B cell (primary cell): Measurements from ENCODE around the gene QKI. TPM values are rescaled to one million over a fixed set of nuclear protein-coding genes. Genes with fewer than 3 reads are reported as not detected.

Source experiments
- ATAC-seq: fragments of 200-7000 bp; cut with Tn5 transposase; one replicate; pipeline ENCODE4 v1.10.0; 2021; ENCODE audit warnings: low read depth, mild to moderate bottlenecking, moderate number of reproducible peaks, moderate library complexity
- CTCF ChIA-PET: fragments of 350-600 bp; sonication (Branson Sonifier 250); formaldehyde crosslinking; loops from one replicate; lab custom pipeline; 2021; ENCODE audit warnings: antibody characterized with exemption, inconsistent platforms; lab: Charles Lee
- POLR2A ChIA-PET: fragments of 350-600 bp; sonication (Branson Sonifier 250); formaldehyde crosslinking; loops from one replicate; lab custom pipeline; 2021; ENCODE audit warnings: antibody characterized with exemption; lab: Charles Lee
- DNase-seq: peaks from one replicate; pipeline ENCODE4 v3.0.0; 2013
- H2AFZ ChIP-seq: 2 replicates; pipeline ENCODE4 v1.6.1; 2012; ENCODE audit warnings: mild to moderate bottlenecking, low read depth, low read length; ENCODE audit not compliant: insufficient read depth, poor library complexity, severe bottlenecking
- H3K27ac ChIP-seq, 2 donors: 1 replicate in 1 of 2; 2 replicates in 1 of 2; pipeline ENCODE4 v1.5.1; 2012 to 2013; ENCODE audit warnings: low read length in 2 of 2, mild to moderate bottlenecking in 2 of 2, moderate library complexity in 1 of 2
- H3K27me3 ChIP-seq, 4 experiments: fragments of 200-600 bp in 1 of 4; sonication (generic) in 1 of 4; replicated peaks in 1 of 4; 1 replicate in 2 of 4; 2 replicates in 2 of 4; pipeline versions ENCODE4 v1.6.1 to v1.7.0; 2013 to 2016; ENCODE audit warnings: low read length in 3 of 4, mild to moderate bottlenecking in 2 of 4, mixed read lengths in 1 of 4, moderate library complexity in 1 of 4; ENCODE audit not compliant: insufficient read depth in 4 of 4, control insufficient read depth in 3 of 4; ENCODE audit errors: control extremely low read depth in 1 of 4
- H3K36me3 ChIP-seq, 2 experiments: replicated peaks in 1 of 2; 1 replicate in 1 of 2; 2 replicates in 1 of 2; pipeline versions ENCODE4 v1.6.1 to v1.7.1; 2013; ENCODE audit warnings: low read length in 1 of 2; ENCODE audit not compliant: insufficient read depth in 2 of 2, control insufficient read depth in 1 of 2; ENCODE audit errors: control extremely low read depth in 1 of 2, extremely low read depth in 1 of 2
- H3K4me1 ChIP-seq, 2 donors: fragments of 200-600 bp in 1 of 2; sonication (generic) in 1 of 2; 1 replicate in 1 of 2; 2 replicates in 1 of 2; pipeline versions ENCODE4 v1.5.1 to v1.6.1; 2013 to 2017; ENCODE audit warnings: low read length in 2 of 2; ENCODE audit not compliant: control insufficient read depth in 2 of 2, insufficient read depth in 2 of 2
- H3K4me2 ChIP-seq: replicated peaks from 2 replicates; pipeline ENCODE3; 2012; ENCODE audit warnings: mild to moderate bottlenecking, low read depth, low read length; ENCODE audit not compliant: poor library complexity, severe bottlenecking
- H3K4me3 ChIP-seq, 5 experiments: fragments of 200-600 bp in 1 of 5; sonication (generic) in 1 of 5; 1 replicate in 3 of 5; 2 replicates in 2 of 5; pipeline versions ENCODE4 v1.5.1 to v1.7.0; 2011 to 2016; ENCODE audit warnings: low read length in 4 of 5, mild to moderate bottlenecking in 4 of 5, low read depth in 2 of 5, control low read depth in 1 of 5, moderate library complexity in 1 of 5; ENCODE audit not compliant: insufficient read depth in 1 of 5; ENCODE audit errors: control extremely low read depth in 1 of 5, extremely low read depth in 1 of 5
- H3K79me2 ChIP-seq: fragments of 200-600 bp; sonication (generic); one replicate; pipeline ENCODE4 v1.6.0; 2016; ENCODE audit warnings: low read length; ENCODE audit not compliant: control insufficient read depth, insufficient read depth
- H3K9ac ChIP-seq: fragments of 200-600 bp; sonication (generic); 2 replicates; pipeline ENCODE4 v1.6.1; 2017; ENCODE audit warnings: mild to moderate bottlenecking, low read length, moderate library complexity
- H3K9me3 ChIP-seq, 3 donors: one replicate each; pipeline versions ENCODE4 v1.6.1 to v1.7.1; 2013; ENCODE audit warnings: low read length in 2 of 3; ENCODE audit not compliant: control insufficient read depth in 2 of 3, insufficient read depth in 1 of 3; ENCODE audit errors: control extremely low read depth in 1 of 3
- H4K20me1 ChIP-seq: 2 replicates; pipeline ENCODE4 v1.6.0; 2012; ENCODE audit warnings: mild to moderate bottlenecking, low read length; ENCODE audit not compliant: insufficient read depth, control insufficient read depth, poor library complexity, severe bottlenecking
- H3K27ac Mint-ChIP-seq: one replicate; pipeline ENCODE4 v1.8.0; 2021; ENCODE audit warnings: mixed read lengths
- H3K27me3 Mint-ChIP-seq: one replicate; pipeline ENCODE4 v1.8.0; 2021; ENCODE audit warnings: mixed read lengths
- H3K4me1 Mint-ChIP-seq: one replicate; pipeline ENCODE4 v1.8.0; 2021; ENCODE audit warnings: mixed read lengths
- H3K4me3 Mint-ChIP-seq: one replicate; pipeline ENCODE4 v1.8.0; 2021; ENCODE audit warnings: mixed read lengths
- H3K9me3 Mint-ChIP-seq: one replicate; pipeline ENCODE4 v1.8.0; 2022; ENCODE audit warnings: mixed read lengths; ENCODE audit not compliant: insufficient read depth
- CTCF ChIP-seq: fragments of 200-600 bp; IDR thresholded peaks from one replicate; pipeline ENCODE4 v1.8.0; 2022; ENCODE audit warnings: antibody characterized with exemption, mild to moderate bottlenecking
- EZH2 ChIP-seq: IDR thresholded peaks from 2 replicates; pipeline ENCODE4 v1.6.1; 2012; ENCODE audit warnings: borderline replicate concordance, low read depth, mild to moderate bottlenecking, moderate library complexity, low read length; ENCODE audit not compliant: insufficient read depth, poor library complexity, severe bottlenecking
- WGBS: methylation state at CpG from one replicate; pipeline ENCODE4 v1.1.5; 2013; ENCODE audit warnings: missing lambda C conversion rate; ENCODE audit not compliant: insufficient coverage; 5-methylcytosine and 5-hydroxymethylcytosine counted together
- intact Hi-C: fragments of 100-400 bp; cut with micrococcal nuclease; formaldehyde crosslinking; loops from one replicate; pipeline ENCODE4 v1.10.0; 2022
- polyA plus RNA-seq: library from polyadenylated mRNA; depleted of rRNA; stranded (reverse); fragments of >200 nt; gene quantifications from 2 replicates; pipeline ENCODE4 v1.2.3, GENCODE V29; 2012
- total RNA-seq, 2 donors: library from RNA; stranded (reverse); fragments of 120-200 nt in 1 of 2; gene quantifications; 1 replicate in 1 of 2; 2 replicates in 1 of 2; pipeline versions ENCODE4 v1.2.3 to v1.2.4, GENCODE V29; 2013 to 2022

The QKI gene
- total and polyA plus RNA-seq, 2 donors (not counting 1 experiment from before 2014, with no cell fraction given): 38.8 to 79.5 TPM

- no peak overlapping the region for H3K4me3 Mint-ChIP-seq
- ATAC-seq (no peak), DNase-seq (no peak)
- ChIA-PET CTCF (no interaction called here), POLR2A (no interaction called here)
- no peak overlapping the region for H3K27ac Mint-ChIP-seq
- peaks cover 0 to 4% of the 10 kb centered on the region in 2 experiments for H3K36me3 ChIP-seq
- no peak overlapping the region for H3K4me3 ChIP-seq
- no peak for TF ChIP-seq EZH2
- TF ChIP-seq CTCF: no peak
- no peak overlapping the region for H2AFZ ChIP-seq
- H3K27me3 Mint-ChIP-seq: no peaks in the 10 kb centered on the region
- WGBS: 100% methylated on average over 5 of the region's 5 CpGs
- H3K79me2 ChIP-seq: peaks cover 18% of the 10 kb centered on the region
- H3K9ac ChIP-seq: no peak overlapping the region
- H4K20me1 ChIP-seq: peaks cover 9% of the 10 kb centered on the region
- no peaks in the 10 kb centered on the region for H3K9me3 Mint-ChIP-seq
- H3K27ac ChIP-seq: no peak overlapping the region
- intact Hi-C loops: no loop called here
- H3K9me3 ChIP-seq: no peaks in the 10 kb centered on the region
- H3K27me3 ChIP-seq: no peaks in the 10 kb centered on the region
- peaks cover 0 to 8% of the 10 kb centered on the region in 2 donors for H3K4me1 ChIP-seq
- peaks cover 39% of the 10 kb centered on the region for H3K4me1 Mint-ChIP-seq
- H3K4me2 ChIP-seq: no peak overlapping the region
Observed at GRCh38 chr6:163538331-163538730, 123.8 kb downstream of the QKI start.

GRCh38 chr6:163539101-163539762 is 124.7 kb downstream of the QKI start:
- ChIA-PET CTCF (no interaction called here), POLR2A (no interaction called here)
- Histone ChIP-seq H3K36me3 (peaks cover 0 to 4% of the 10 kb centered on the region in 2 experiments), H4K20me1 (peaks cover 6% of the 10 kb centered on the region), H3K4me2 (no peak overlapping the region), H3K4me3 (no peak overlapping the region), H3K9me3 (no peaks in the 10 kb centered on the region), H3K79me2 (peaks cover 18% of the 10 kb centered on the region), H3K27ac (no peak overlapping the region), H3K27me3 (no peaks in the 10 kb centered on the region), H3K9ac (no peak overlapping the region), H2AFZ (no peak overlapping the region), H3K4me1 (peaks cover 0 to 3% of the 10 kb centered on the region in 2 donors)
- DNase-seq: no peak
- Mint-ChIP-seq H3K9me3 (no peaks in the 10 kb centered on the region), H3K4me1 (peaks cover 32% of the 10 kb centered on the region), H3K4me3 (no peak overlapping the region), H3K27ac (no peak overlapping the region), H3K27me3 (no peaks in the 10 kb centered on the region)
- TF ChIP-seq CTCF: no peak
- TF ChIP-seq EZH2: no peak
- intact Hi-C loops: no loop called here
- no peak for ATAC-seq
- WGBS: 100% methylated on average over 1 of the region's 5 CpGs
